ENCODE data around the gene KRT82.

The KRT82 gene

GRCh38 chr12:52417740-52418139 is 11.6 kb upstream of the KRT82 start:
- no peak for DNase-seq (ENCODE audit: extremely low spot score)
- ChIA-PET CTCF (no interaction called here), POLR2A (no interaction called here)
- no peak for TF ChIP-seq NFRKB (IDR thresholded peaks at IDR 0.05)
- TF ChIP-seq FOXM1 (IDR thresholded peaks at IDR 0.05; ENCODE audit: borderline replicate concordance): no peak
- no peak for TF ChIP-seq L3MBTL2 (conservative IDR thresholded peaks at IDR 0.05)
- TF ChIP-seq ZNF384 (IDR thresholded peaks at IDR 0.05): no peak
- no peak for TF ChIP-seq TARDBP (IDR thresholded peaks at IDR 0.05)
- no peak for TF ChIP-seq HDGF (IDR thresholded peaks at IDR 0.05; ENCODE audit: borderline replicate concordance)
- no peak for TF ChIP-seq SUZ12 (IDR thresholded peaks at IDR 0.05)
- no peak for TF ChIP-seq SP1 (IDR thresholded peaks at IDR 0.05)
- TF ChIP-seq ARNT (IDR thresholded peaks at IDR 0.05): no peak
- TF ChIP-seq FOXA1 (IDR thresholded peaks at IDR 0.05): no peak
- TF ChIP-seq LEF1 (IDR thresholded peaks at IDR 0.05; ENCODE audit: borderline replicate concordance): no peak
- TF ChIP-seq CTBP1 (IDR thresholded peaks at IDR 0.05; ENCODE audit: borderline replicate concordance): no peak
- TF ChIP-seq BHLHE40 (IDR thresholded peaks at IDR 0.05; ENCODE audit: borderline replicate concordance): no peak
- TF ChIP-seq ELF4 (IDR thresholded peaks at IDR 0.05): no peak
- TF ChIP-seq FOXK2 (IDR thresholded peaks at IDR 0.05): no peak
- TF ChIP-seq PKNOX1 (IDR thresholded peaks at IDR 0.05): no peak

DNA sequence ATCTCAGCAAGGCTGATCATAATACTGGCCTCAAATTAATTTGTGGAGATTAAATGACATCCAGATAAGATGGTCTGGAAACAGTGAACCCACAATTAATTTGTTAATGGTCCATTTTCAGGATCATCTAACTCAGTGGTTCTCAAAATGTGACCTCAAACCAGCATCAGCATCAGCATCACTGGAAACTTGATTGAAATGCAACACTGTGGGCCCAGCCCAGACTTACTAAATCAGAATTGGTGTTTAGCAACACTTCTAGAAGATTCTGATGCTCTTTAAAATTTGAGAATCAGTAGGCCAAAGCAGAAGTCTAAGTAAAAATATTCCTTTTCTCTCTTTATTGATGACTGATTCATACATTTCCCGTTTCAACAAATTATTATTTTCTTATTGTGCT is 10.7 kb upstream of the KRT82 start:
- ChIA-PET CTCF (no interaction called here), POLR2A (no interaction called here)
- TF ChIP-seq FOXA1 (IDR thresholded peaks at IDR 0.05) (no peak), ZNF384 (IDR thresholded peaks at IDR 0.05) (no peak), TARDBP (IDR thresholded peaks at IDR 0.05) (no peak), SP1 (IDR thresholded peaks at IDR 0.05) (no peak), FOXK2 (IDR thresholded peaks at IDR 0.05) (no peak), FOXM1 (IDR thresholded peaks at IDR 0.05; ENCODE audit: borderline replicate concordance) (no peak), SUZ12 (IDR thresholded peaks at IDR 0.05) (no peak), CTBP1 (IDR thresholded peaks at IDR 0.05; ENCODE audit: borderline replicate concordance) (no peak)
- no peak for DNase-seq (ENCODE audit: extremely low spot score)

DNA sequence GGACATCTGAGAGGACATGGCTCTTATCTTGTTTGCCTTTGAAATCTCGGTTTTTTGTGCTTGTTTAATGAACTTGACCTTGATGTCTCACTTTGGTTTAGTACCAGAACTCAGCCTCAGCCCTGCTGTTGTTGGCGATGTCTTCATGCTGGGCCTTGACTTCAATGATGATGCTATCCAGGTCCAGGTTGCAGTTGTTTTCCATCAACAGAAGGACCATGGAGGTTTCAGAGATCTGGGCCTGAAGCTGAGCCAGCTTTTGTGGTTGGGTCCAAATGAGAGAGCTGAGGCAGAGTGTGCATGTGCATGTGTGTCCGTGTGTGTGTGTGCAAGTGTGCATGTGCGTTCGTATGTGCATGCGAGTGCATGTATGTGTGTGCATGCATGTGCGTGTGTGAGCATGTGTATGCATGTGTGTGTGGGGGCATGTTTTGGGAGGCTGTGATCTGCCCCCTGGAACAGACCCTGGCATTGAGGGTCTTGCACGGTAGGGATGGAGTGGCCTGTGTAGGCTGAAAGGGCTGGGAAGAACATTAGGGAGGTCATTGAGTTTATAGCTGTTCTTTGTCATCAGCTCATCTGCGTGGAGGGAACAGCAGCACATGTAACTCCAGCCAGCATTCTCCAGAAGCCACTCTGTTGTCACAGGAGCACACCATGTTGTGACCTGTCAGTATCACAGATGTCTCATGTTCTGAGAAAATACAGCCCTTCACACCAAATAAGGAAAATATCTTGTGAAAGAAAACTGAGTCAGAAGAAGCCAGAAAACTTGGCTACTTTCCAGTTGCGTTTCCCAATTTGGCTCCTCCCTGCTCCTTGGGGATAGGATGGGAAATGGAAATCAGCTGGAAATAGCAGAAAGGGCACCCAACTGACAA is 10.0 kb upstream of the KRT82 start:
- TF ChIP-seq L3MBTL2 (conservative IDR thresholded peaks at IDR 0.05) (no peak), BHLHE40 (IDR thresholded peaks at IDR 0.05; ENCODE audit: borderline replicate concordance) (no peak), ELF4 (IDR thresholded peaks at IDR 0.05) (no peak), NFRKB (IDR thresholded peaks at IDR 0.05) (no peak)
- ChIA-PET POLR2A (no interaction called here), CTCF (no interaction called here)
- no peak for DNase-seq (ENCODE audit: extremely low spot score)

GRCh38 chr12:52414936-52415335 is 8.8 kb upstream of the KRT82 start:
- CTCF ChIA-PET: no interaction called here
- POLR2A ChIA-PET: no interaction called here
- TF ChIP-seq FOXA1 (IDR thresholded peaks at IDR 0.05): no peak
- no peak for TF ChIP-seq FOXK2 (IDR thresholded peaks at IDR 0.05)
- TF ChIP-seq SP1 (IDR thresholded peaks at IDR 0.05): no peak
- no peak for TF ChIP-seq TARDBP (IDR thresholded peaks at IDR 0.05)
- TF ChIP-seq CTBP1 (IDR thresholded peaks at IDR 0.05; ENCODE audit: borderline replicate concordance): no peak
- TF ChIP-seq LEF1 (IDR thresholded peaks at IDR 0.05; ENCODE audit: borderline replicate concordance): no peak
- no peak for DNase-seq (ENCODE audit: extremely low spot score)

GRCh38 chr12:52413782-52414345 is 7.7 kb upstream of the KRT82 start:
- CTCF ChIA-PET: interaction anchor here (1.5 kb wide), 1 partner anchor 22 kb away, joined by 3 read pairs; no protein-coding TSS in a partner anchor
- no peak for DNase-seq (ENCODE audit: extremely low spot score)
- POLR2A ChIA-PET: no interaction called here
- no peak for TF ChIP-seq SUZ12 (IDR thresholded peaks at IDR 0.05)
- no peak for TF ChIP-seq CTBP1 (IDR thresholded peaks at IDR 0.05; ENCODE audit: borderline replicate concordance)
- TF ChIP-seq PKNOX1 (IDR thresholded peaks at IDR 0.05): no peak
- TF ChIP-seq TARDBP (IDR thresholded peaks at IDR 0.05): no peak
- TF ChIP-seq FOXM1 (IDR thresholded peaks at IDR 0.05; ENCODE audit: borderline replicate concordance): no peak
- TF ChIP-seq ARNT (IDR thresholded peaks at IDR 0.05): no peak
- TF ChIP-seq ELF4 (IDR thresholded peaks at IDR 0.05): no peak

GRCh38 chr12:52413202-52413601 is 7.1 kb upstream of the KRT82 start:
- ChIA-PET POLR2A (no interaction called here), CTCF (interaction anchor here (1.5 kb wide), 1 partner anchor 23 kb away, joined by 3 read pairs; no protein-coding TSS in a partner anchor)
- DNase-seq (ENCODE audit: extremely low spot score): no peak
- TF ChIP-seq FOXK2 (IDR thresholded peaks at IDR 0.05) (no peak), PKNOX1 (IDR thresholded peaks at IDR 0.05) (no peak), FOXM1 (IDR thresholded peaks at IDR 0.05; ENCODE audit: borderline replicate concordance) (no peak), ELF4 (IDR thresholded peaks at IDR 0.05) (no peak), HDGF (IDR thresholded peaks at IDR 0.05; ENCODE audit: borderline replicate concordance) (no peak), FOXA1 (IDR thresholded peaks at IDR 0.05) (no peak), CTBP1 (IDR thresholded peaks at IDR 0.05; ENCODE audit: borderline replicate concordance) (no peak), TARDBP (IDR thresholded peaks at IDR 0.05) (no peak), NFRKB (IDR thresholded peaks at IDR 0.05) (no peak), SUZ12 (IDR thresholded peaks at IDR 0.05) (no peak), L3MBTL2 (conservative IDR thresholded peaks at IDR 0.05) (no peak), SP1 (IDR thresholded peaks at IDR 0.05) (no peak), BHLHE40 (IDR thresholded peaks at IDR 0.05; ENCODE audit: borderline replicate concordance) (no peak), ZNF384 (IDR thresholded peaks at IDR 0.05) (no peak), LEF1 (IDR thresholded peaks at IDR 0.05; ENCODE audit: borderline replicate concordance) (no peak), ARNT (IDR thresholded peaks at IDR 0.05) (no peak)
